Muscle of arm (tissue), 12 donors: Measurements from ENCODE around the gene DNMBP. TPM values are rescaled to one million over a fixed set of nuclear protein-coding genes. Genes with fewer than 3 reads are reported as not detected.
"Not testable (repeated sequence)": the region's sequence is repeated elsewhere in the genome, so short reads cannot be mapped to it uniquely, and the experiment has no call there.

Experiments
- DNase-seq: peaks from one replicate; pipeline ENCODE4 v3.0.0-alpha.2; 2013
- polyA plus RNA-seq, 12 donors: library from polyadenylated mRNA; unstranded; fragments of 120-200 nt; gene quantifications; one replicate each; pipeline ENCODE4 v1.2.1, GENCODE V29; 2013; ENCODE audit not compliant: insufficient read length in 12 of 12

The DNMBP gene
- polyA plus RNA-seq, 12 donors = 11.1 to 28.2 (median 18.0) TPM; not detected in 1

- no peak for DNase-seq
These were observed 11.1 kb upstream of the DNMBP start for GRCh38 chr10:100020886-100021253.

GRCh38 chr10:100020142-100020885 is 10.6 kb upstream of the DNMBP start:
- no peak for DNase-seq

- no peak for DNase-seq
These were observed 10.0 kb upstream of the DNMBP start for GRCh38 chr10:100019787-100020141.

- no peak for DNase-seq
These were observed 4.5 kb upstream of the DNMBP start for GRCh38 chr10:100014071-100014762.

GRCh38 chr10:100013621-100014020 is 3.9 kb upstream of the DNMBP start:
- no peak for DNase-seq

GRCh38 chr10:100011906-100012305 is 2.2 kb upstream of the DNMBP start:
- not testable (repeated sequence) for DNase-seq

GRCh38 chr10:100009283-100009792 is 409 bp downstream of the DNMBP start:
- DNase-seq = peak; percentile 63

GRCh38 chr10:100008708-100009282 is 952 bp downstream of the DNMBP start:
- DNase-seq = no peak

GRCh38 chr10:100008142-100008522 is 1.6 kb downstream of the DNMBP start:
- no peak for DNase-seq

- no peak for DNase-seq
These were observed 2.3 kb downstream of the DNMBP start for GRCh38 chr10:100007231-100008141.

GRCh38 chr10:100006243-100006886 is 3.4 kb downstream of the DNMBP start:
- no peak for DNase-seq

GRCh38 chr10:100004805-100005510 is 4.8 kb downstream of the DNMBP start:
- no peak for DNase-seq

GRCh38 chr10:100000109-100000644 is 9.6 kb downstream of the DNMBP start:
- no peak for DNase-seq

GRCh38 chr10:99999319-100000108 is 10.2 kb downstream of the DNMBP start:
- no peak for DNase-seq

GRCh38 chr10:99998889-99999288 is 10.9 kb downstream of the DNMBP start:
- DNase-seq = no peak

GRCh38 chr10:99996671-99997648 is 12.8 kb downstream of the DNMBP start:
- no peak for DNase-seq

- no peak for DNase-seq
These were observed 14.0 kb downstream of the DNMBP start for GRCh38 chr10:99995713-99996112.

- DNase-seq = no peak
These were observed 14.5 kb downstream of the DNMBP start for GRCh38 chr10:99995269-99995668.
